Psoas muscle (tissue), 8 donors: Measurements from ENCODE around the gene TRPC4AP. TPM values are rescaled to one million over a fixed set of nuclear protein-coding genes. Genes with fewer than 3 reads are reported as not detected.

ENCODE experiments used
- ATAC-seq, 4 donors: fragments of 200-7000 bp; cut with Tn5 transposase; one replicate each; pipeline ENCODE4 v1.9.1; 2020; ENCODE audit warnings: moderate library complexity in 3 of 4, mild to moderate bottlenecking in 2 of 4
- DNase-seq, 2 donors: peaks; one replicate each; pipeline ENCODE4 v3.0.0-alpha.2; 2020
- H3K27ac ChIP-seq: fragments of 200-600 bp; one replicate; pipeline ENCODE4 v1.8.0; 2022
- H3K27me3 ChIP-seq, 3 donors: fragments of 200-600 bp in 1 of 3; one replicate each; pipeline versions ENCODE4 v1.6.1 to v1.8.0; 2013 to 2022; ENCODE audit warnings: low read length in 2 of 3, mild to moderate bottlenecking in 2 of 3, moderate library complexity in 1 of 3; ENCODE audit not compliant: insufficient read depth in 3 of 3
- H3K36me3 ChIP-seq, 2 donors: fragments of 200-600 bp in 1 of 2; one replicate each; pipeline versions ENCODE4 v1.6.1 to v1.8.0; 2013 to 2022; ENCODE audit warnings: low read depth in 1 of 2, mild to moderate bottlenecking in 1 of 2, moderate library complexity in 1 of 2; ENCODE audit not compliant: insufficient read depth in 1 of 2
- H3K4me1 ChIP-seq: fragments of 200-600 bp; one replicate; pipeline ENCODE4 v1.8.0; 2022
- H3K4me3 ChIP-seq: fragments of 200-600 bp; one replicate; pipeline ENCODE4 v1.8.0; 2022; ENCODE audit warnings: mild to moderate bottlenecking
- H3K9me3 ChIP-seq: fragments of 200-600 bp; one replicate; pipeline ENCODE4 v1.8.0; 2022
- WGBS, 3 donors: extraction: QIAGEN DNeasy Blood & Tissue Kit; methylation state at CpG; one replicate each; pipeline versions ENCODE4 v1.1.6 to v1.1.7; 2013; 5-methylcytosine and 5-hydroxymethylcytosine counted together
- intact Hi-C, 2 donors: fragments of 100-400 bp; cut with DNase I; formaldehyde crosslinking; loops; one replicate each; pipeline versions ENCODE4 v1.11.0 to v1.14.2; 2022
- polyA plus RNA-seq, 3 donors: library from polyadenylated mRNA; stranded (reverse); fragments of 200-250 nt; gene quantifications; one replicate each; pipeline ENCODE4 v1.2.3, GENCODE V29; 2013
- total RNA-seq, 4 donors: library from RNA; stranded (reverse); fragmentation: NEBNext Ultra II Directional in 2 of 4; extraction: Animal tissue kit (Norgen Biotek cat#: 25700) in 2 of 4; gene quantifications; one replicate each; pipeline versions ENCODE4 v1.2.1 to v1.2.4, GENCODE V29; 2021 to 2023
- TF ChIP-seq, protein P1 (sequence below): fragments of 200-600 bp; IDR thresholded peaks from one replicate; pipeline ENCODE4 v1.8.0; 2022; ENCODE audit warnings: antibody characterized with exemption
- donor health status: healthy with polysubstance abuse.
- donor health status: DM: no; HTN: no; CAD: no; lungs with moderate emphysema.
- donor health status: Bipolar disorder and iron deficiency.
- donor health status: healthy.
- donor health status: DM: yes; HTN: yes; CAD: no.
- donor health status: DM: no; HTN: no; CAD: no.
- donor health status: DM: no; HTN: no; CAD: no.
- donor health status: DM: yes; HTN: yes; CAD: no.

TRPC4AP gene
- total and polyA plus RNA-seq, 7 donors = 36.0 to 62.3 (median 51.7) TPM

DNA sequence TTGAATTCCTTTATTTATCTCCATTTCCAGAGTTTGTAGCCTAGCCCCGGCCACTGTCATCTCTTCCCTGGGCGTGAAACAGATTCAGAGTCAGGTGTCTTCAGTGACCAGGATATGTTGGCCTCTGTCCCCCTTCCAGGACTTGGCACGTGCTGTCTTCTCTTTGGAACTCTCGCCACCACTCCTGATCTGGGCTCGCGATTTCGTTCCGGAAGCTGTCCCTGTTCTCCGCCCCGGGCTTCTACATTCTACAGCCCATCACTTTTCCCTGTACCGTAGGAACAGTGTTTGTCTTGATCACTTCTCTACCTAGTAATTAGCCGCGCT, 137.7 kb downstream of the TRPC4AP start:
- TF ChIP-seq, protein P1, sequence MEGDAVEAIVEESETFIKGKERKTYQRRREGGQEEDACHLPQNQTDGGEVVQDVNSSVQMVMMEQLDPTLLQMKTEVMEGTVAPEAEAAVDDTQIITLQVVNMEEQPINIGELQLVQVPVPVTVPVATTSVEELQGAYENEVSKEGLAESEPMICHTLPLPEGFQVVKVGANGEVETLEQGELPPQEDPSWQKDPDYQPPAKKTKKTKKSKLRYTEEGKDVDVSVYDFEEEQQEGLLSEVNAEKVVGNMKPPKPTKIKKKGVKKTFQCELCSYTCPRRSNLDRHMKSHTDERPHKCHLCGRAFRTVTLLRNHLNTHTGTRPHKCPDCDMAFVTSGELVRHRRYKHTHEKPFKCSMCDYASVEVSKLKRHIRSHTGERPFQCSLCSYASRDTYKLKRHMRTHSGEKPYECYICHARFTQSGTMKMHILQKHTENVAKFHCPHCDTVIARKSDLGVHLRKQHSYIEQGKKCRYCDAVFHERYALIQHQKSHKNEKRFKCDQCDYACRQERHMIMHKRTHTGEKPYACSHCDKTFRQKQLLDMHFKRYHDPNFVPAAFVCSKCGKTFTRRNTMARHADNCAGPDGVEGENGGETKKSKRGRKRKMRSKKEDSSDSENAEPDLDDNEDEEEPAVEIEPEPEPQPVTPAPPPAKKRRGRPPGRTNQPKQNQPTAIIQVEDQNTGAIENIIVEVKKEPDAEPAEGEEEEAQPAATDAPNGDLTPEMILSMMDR = no peak
- Histone ChIP-seq H3K9me3 (no peaks in the 10 kb centered on the region), H3K4me3 (peak overlapping the region; percentile 80), H3K27me3 (no peaks in the 10 kb centered on the region), H3K36me3 (peaks cover 0 to 8% of the 10 kb centered on the region in 2 donors), H3K27ac (peak overlapping the region; percentile 96), H3K4me1 (peaks cover 24% of the 10 kb centered on the region)
- intact Hi-C loops = loop anchor here (2.0 to 5.0 kb wide), 2 partner anchors 80 to 137 kb away; partner anchors contain the start of gene TRPC4AP (in 1 of the 2)
- peak; percentile 55 to 69 (median 60) for ATAC-seq
- WGBS, 3 donors = 2 to 3% (median 2%) methylated on average over 13 of the region's 13 CpGs
- DNase-seq = peak; percentile 50 to 80

DNA sequence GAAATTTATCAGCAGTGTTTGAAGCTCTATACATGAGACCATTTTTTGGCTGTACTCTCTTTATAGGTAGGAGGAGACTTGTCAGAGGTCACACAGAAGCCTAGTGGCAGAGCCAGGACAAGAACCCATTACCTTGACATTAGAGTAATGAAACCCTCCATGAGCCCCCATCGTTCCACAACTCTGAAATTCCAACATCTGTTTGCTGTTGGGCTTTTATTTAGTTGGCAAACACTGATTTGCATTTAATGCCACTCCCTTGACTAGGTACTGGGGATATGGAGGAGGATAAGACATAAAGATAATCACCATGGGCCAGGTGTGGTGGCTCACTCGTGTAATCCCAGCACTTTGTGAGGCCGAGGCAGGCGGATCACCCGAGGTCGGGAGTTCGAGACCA, 138.6 kb downstream of the TRPC4AP start:
- Histone ChIP-seq H3K4me1 (peaks cover 25% of the 10 kb centered on the region), H3K27ac (peak overlapping the region; percentile 96), H3K27me3 (no peaks in the 10 kb centered on the region), H3K36me3 (peaks cover 0 to 8% of the 10 kb centered on the region in 2 donors), H3K9me3 (no peaks in the 10 kb centered on the region), H3K4me3 (no peak overlapping the region)
- intact Hi-C loops = loop anchor here in 1 of 2 donors (2.0 kb wide), 1 partner anchor 79 kb away; no protein-coding TSS in a partner anchor
- TF ChIP-seq, protein P1 = no peak
- WGBS, 3 donors = 88 to 91% (median 90%) methylated on average over 7 of the region's 7 CpGs
- DNase-seq (no peak), ATAC-seq (no peak)

DNA sequence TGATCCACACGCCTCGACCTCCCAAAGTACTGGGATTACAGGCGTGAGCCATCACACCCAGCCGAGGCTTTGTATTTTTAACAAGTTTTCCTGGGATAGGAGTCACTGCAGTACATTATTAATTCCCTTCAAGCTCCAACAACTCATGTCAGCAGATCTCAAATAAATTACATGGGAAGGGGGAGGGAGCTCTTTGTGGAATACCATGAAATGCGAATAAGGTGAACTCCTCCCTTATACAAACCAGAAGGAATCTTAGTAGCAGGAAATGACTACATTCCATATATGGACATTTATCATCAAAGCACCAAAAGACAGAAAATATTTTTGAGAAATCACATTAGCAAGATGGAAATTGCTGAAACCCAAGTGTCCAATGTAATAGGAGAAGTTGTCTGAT, 139.9 kb downstream of the TRPC4AP start:
- Histone ChIP-seq H3K4me1 (peaks cover 30% of the 10 kb centered on the region), H3K27me3 (no peaks in the 10 kb centered on the region), H3K4me3 (no peak overlapping the region), H3K36me3 (peaks cover 0 to 8% of the 10 kb centered on the region in 2 donors), H3K9me3 (no peaks in the 10 kb centered on the region), H3K27ac (peak overlapping the region; percentile 96)
- TF ChIP-seq, protein P1 = no peak
- intact Hi-C loops = no loop called here
- ATAC-seq = no peak
- 58 to 67% (median 67%) methylated on average over 5 of the region's 5 CpGs for WGBS, 3 donors
- no peak for DNase-seq

Other genes with a start within 250 kb of the TRPC4AP start
- 10 to 100 TPM; 12.8 to 36.2 (median 29.0) TPM for gene GGT7, start 220.0 kb downstream of the TRPC4AP start, total RNA-seq
- 10 to 100 TPM in 2 of 3 donors, 1 to 10 TPM in 1; 4.8 to 32.4 (median 14.3) TPM for gene GGT7, start 220.0 kb downstream of the TRPC4AP start, polyA plus RNA-seq
- gene ACSS2, start 216.2 kb downstream of the TRPC4AP start, total RNA-seq = 100 to 1,000 TPM; 106 to 161 (median 115) TPM
- 10 to 100 TPM; 15.9 to 68.0 (median 56.7) TPM for gene ACSS2, start 216.2 kb downstream of the TRPC4AP start, polyA plus RNA-seq
- gene GSS, start 137.0 kb downstream of the TRPC4AP start, total RNA-seq = 10 to 100 TPM; 21.5 to 36.6 (median 26.6) TPM
- 10 to 100 TPM; 14.5 to 26.9 (median 24.5) TPM for gene GSS, start 137.0 kb downstream of the TRPC4AP start, polyA plus RNA-seq
- 100 to 1,000 TPM in 1 of 4 donors, 10 to 100 TPM in 3; 10.6 to 101 (median 22.1) TPM for gene MYH7B, start 136.9 kb downstream of the TRPC4AP start, total RNA-seq
- 10 to 100 TPM in 1 of 3 donors, 1 to 10 TPM in 2; 5.7 to 15.0 (median 6.4) TPM for gene MYH7B, start 136.9 kb downstream of the TRPC4AP start, polyA plus RNA-seq
- gene EDEM2, start 54.5 kb upstream of the TRPC4AP start, total RNA-seq = 1 to 10 TPM; 5.0 to 8.5 (median 6.2) TPM
- 10 to 100 TPM in 2 of 3 donors, 1 to 10 TPM in 1; 8.3 to 20.4 (median 17.2) TPM for gene EDEM2, start 54.5 kb upstream of the TRPC4AP start, polyA plus RNA-seq
- gene PROCR, start 79.3 kb upstream of the TRPC4AP start, total RNA-seq = 1 to 10 TPM; 2.8 to 8.8 (median 6.4) TPM
- 1 to 10 TPM; 5.2 to 7.1 (median 6.1) TPM for gene PROCR, start 79.3 kb upstream of the TRPC4AP start, polyA plus RNA-seq
- under 1 TPM in 3 of 4 donors, not detected in 1; 0.17 to 0.27 (median 0.20) TPM for gene MMP24, start 133.9 kb upstream of the TRPC4AP start, total RNA-seq
- under 1 TPM; 0.01 to 0.07 (median 0.04) TPM for gene MMP24, start 133.9 kb upstream of the TRPC4AP start, polyA plus RNA-seq
- gene MMP24OS, start 185.3 kb upstream of the TRPC4AP start, total RNA-seq = 10 to 100 TPM; 25.1 to 40.6 (median 27.2) TPM
- 10 to 100 TPM; 10.4 to 22.5 (median 19.3) TPM for gene MMP24OS, start 185.3 kb upstream of the TRPC4AP start, polyA plus RNA-seq
- gene EIF6, start 192.0 kb upstream of the TRPC4AP start, total RNA-seq = 10 to 100 TPM; 44.3 to 65.5 (median 52.6) TPM
- gene EIF6, start 192.0 kb upstream of the TRPC4AP start, polyA plus RNA-seq = 100 to 1,000 TPM in 1 of 3 donors, 10 to 100 TPM in 2; 63.0 to 169 (median 71.1) TPM
- not detected for gene FAM83C, start 199.6 kb upstream of the TRPC4AP start, total RNA-seq
- gene FAM83C, start 199.6 kb upstream of the TRPC4AP start, polyA plus RNA-seq = under 1 TPM; 0.04 to 0.07 (median 0.04) TPM